Fibroblast of lung (primary cell): ENCODE data around the gene AVPR1B. TPM values are rescaled to one million over a fixed set of nuclear protein-coding genes. Genes with fewer than 3 reads are reported as not detected.

Experiments used
- DNase-seq, 2 donors: peaks; one replicate each; pipeline versions ENCODE4 v3.0.0 to v3.0.0-alpha.2; 2010; ENCODE audit warnings: low read depth in 2 of 2
- H2AFZ ChIP-seq: 2 replicates; pipeline ENCODE4 v1.5.1; 2012; ENCODE audit warnings: low read length, control low read depth, inconsistent platforms
- H3K27ac ChIP-seq: 2 replicates; pipeline ENCODE4 v1.5.1; 2011; ENCODE audit warnings: low read length, control low read depth; ENCODE audit not compliant: insufficient read depth
- H3K27me3 ChIP-seq: 2 replicates; pipeline ENCODE4 v1.5.1; 2011; ENCODE audit warnings: mild to moderate bottlenecking, low read length; ENCODE audit not compliant: control insufficient read depth, insufficient read depth
- H3K36me3 ChIP-seq: 2 replicates; pipeline ENCODE4 v1.5.1; 2011; ENCODE audit warnings: low read length; ENCODE audit not compliant: control insufficient read depth, insufficient read depth
- H3K4me1 ChIP-seq: 2 replicates; pipeline ENCODE4 v1.5.1; 2011; ENCODE audit warnings: low read length; ENCODE audit not compliant: control insufficient read depth, insufficient read depth; ENCODE audit errors: extremely low read depth
- H3K4me2 ChIP-seq: 2 replicates; pipeline ENCODE4 v1.5.1; 2011; ENCODE audit warnings: low read length, control low read depth; ENCODE audit not compliant: insufficient read depth; ENCODE audit errors: extremely low read depth
- H3K4me3 ChIP-seq, 4 experiments: fragments of 200-600 bp in 1 of 4; sonication (generic) in 1 of 4; replicated peaks in 1 of 4; 2 replicates each; pipeline ENCODE4 v1.5.1; 2011 to 2016; ENCODE audit warnings: low read length in 4 of 4, low read depth in 3 of 4, mild to moderate bottlenecking in 3 of 4, control low read depth in 2 of 4, inconsistent platforms in 1 of 4, mixed read lengths in 1 of 4; ENCODE audit not compliant: insufficient read depth in 1 of 4; ENCODE audit errors: control extremely low read depth in 1 of 4
- H3K79me2 ChIP-seq: 2 replicates; pipeline ENCODE4 v1.5.1; 2012; ENCODE audit warnings: mild to moderate bottlenecking, low read length, inconsistent platforms; ENCODE audit not compliant: control insufficient read depth, insufficient read depth
- H3K9ac ChIP-seq: 2 replicates; pipeline ENCODE4 v1.5.1; 2011; ENCODE audit warnings: mild to moderate bottlenecking, low read length, control low read depth; ENCODE audit not compliant: insufficient read depth
- H3K9me3 ChIP-seq: 2 replicates; pipeline ENCODE4 v1.5.1; 2012; ENCODE audit warnings: low read depth, low read length; ENCODE audit not compliant: control insufficient read depth, insufficient read depth
- H4K20me1 ChIP-seq: 2 replicates; pipeline ENCODE4 v1.5.1; 2011; ENCODE audit warnings: low read length; ENCODE audit not compliant: control insufficient read depth, insufficient read depth; ENCODE audit errors: extremely low read depth
- CTCF ChIP-seq, 2 donors: IDR thresholded peaks in 1 of 2; conservative IDR thresholded peaks in 1 of 2; 1 replicate in 1 of 2; 2 replicates in 1 of 2; pipeline ENCODE4 v1.5.1; 2011 to 2012; ENCODE audit warnings: low read length in 2 of 2, control low read depth in 1 of 2, inconsistent platforms in 1 of 2, low read depth in 1 of 2, mild to moderate bottlenecking in 1 of 2
- EZH2 ChIP-seq: IDR thresholded peaks from 2 replicates; pipeline ENCODE4 v1.5.1; 2012; ENCODE audit warnings: low read length, control low read depth, mild to moderate bottlenecking; ENCODE audit errors: missing control alignments
- polyA plus RNA-seq, 2 donors: library from polyadenylated mRNA; depleted of rRNA in 1 of 2; stranded (reverse) in 1 of 2; unstranded in 1 of 2; fragments of >200 nt; gene quantifications; 2 replicates each; pipeline ENCODE4 v1.2.1, GENCODE V29; 2011 to 2012; ENCODE audit warnings: missing spikeins in 1 of 2
- total RNA-seq: library from RNA; depleted of rRNA; stranded (reverse); fragments of >200 nt; gene quantifications from 2 replicates; pipeline ENCODE4 v1.2.1, GENCODE V29; 2014

Gene AVPR1B
- total and polyA plus RNA-seq, 2 donors (not counting 1 experiment from before 2014, with no cell fraction given): not detected

- no peak overlapping the region for H3K4me3 ChIP-seq
- H3K27ac ChIP-seq: no peak overlapping the region
- no peaks in the 10 kb centered on the region for H3K9me3 ChIP-seq
- no peaks in the 10 kb centered on the region for H3K36me3 ChIP-seq
- H3K79me2 ChIP-seq: no peaks in the 10 kb centered on the region
- H4K20me1 ChIP-seq: no peaks in the 10 kb centered on the region
- no peaks in the 10 kb centered on the region for H3K4me1 ChIP-seq
- no peak overlapping the region for H3K9ac ChIP-seq
- TF ChIP-seq CTCF (conservative IDR thresholded peaks at IDR 0.05 in 1 of 2, IDR thresholded peaks at IDR 0.05 in 1 of 2; ENCODE audit: low read depth in 1 of 2, low read length in 2 of 2): no peak
- TF ChIP-seq EZH2: no peak
- no peak overlapping the region for H2AFZ ChIP-seq
- H3K27me3 ChIP-seq: peaks cover 15% of the 10 kb centered on the region
- no peak for DNase-seq
- no peak overlapping the region for H3K4me2 ChIP-seq
Observed at GRCh38 chr1:206125346-206125745, 8.2 kb upstream of the AVPR1B start.

- no peak for TF ChIP-seq EZH2
- no peak for TF ChIP-seq CTCF (conservative IDR thresholded peaks at IDR 0.05 in 1 of 2, IDR thresholded peaks at IDR 0.05 in 1 of 2; ENCODE audit: low read depth in 1 of 2, low read length in 2 of 2)
- no peak overlapping the region for H3K27ac ChIP-seq
- H3K4me1 ChIP-seq: no peaks in the 10 kb centered on the region
- no peaks in the 10 kb centered on the region for H3K9me3 ChIP-seq
- no peak overlapping the region for H2AFZ ChIP-seq
- no peak overlapping the region for H3K9ac ChIP-seq
- no peaks in the 10 kb centered on the region for H3K36me3 ChIP-seq
- no peak for DNase-seq
- no peaks in the 10 kb centered on the region for H4K20me1 ChIP-seq
- H3K4me3 ChIP-seq: no peak overlapping the region
- H3K79me2 ChIP-seq: no peaks in the 10 kb centered on the region
- H3K27me3 ChIP-seq: peaks cover 9% of the 10 kb centered on the region
- no peak overlapping the region for H3K4me2 ChIP-seq
Observed at GRCh38 chr1:206122686-206123085, 5.5 kb upstream of the AVPR1B start.

DNA sequence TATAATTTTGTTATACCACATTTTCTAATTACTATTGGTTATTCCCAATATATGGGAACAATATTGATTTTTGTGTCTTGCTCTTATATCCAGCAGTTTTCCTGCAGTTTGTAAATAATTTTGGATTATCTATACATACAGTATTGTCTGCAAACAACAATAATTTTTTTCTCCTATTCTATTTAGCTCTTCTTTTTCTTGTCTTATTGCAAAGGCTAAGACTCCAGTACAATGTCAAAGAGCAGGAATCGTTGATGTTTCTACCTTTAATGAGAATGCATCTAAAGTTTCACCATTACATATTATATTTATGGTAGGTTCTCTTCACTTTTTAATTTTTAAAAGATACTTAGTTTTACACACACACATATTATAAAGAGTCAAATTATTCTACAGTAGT is 4.1 kb upstream of the AVPR1B start:
- H2AFZ ChIP-seq: no peak overlapping the region
- no peaks in the 10 kb centered on the region for H3K9me3 ChIP-seq
- no peak overlapping the region for H3K4me3 ChIP-seq
- no peak for TF ChIP-seq EZH2
- TF ChIP-seq CTCF (conservative IDR thresholded peaks at IDR 0.05 in 1 of 2, IDR thresholded peaks at IDR 0.05 in 1 of 2; ENCODE audit: low read depth in 1 of 2, low read length in 2 of 2): no peak
- peaks cover 17% of the 10 kb centered on the region for H3K27me3 ChIP-seq
- H3K4me1 ChIP-seq: no peaks in the 10 kb centered on the region
- no peak overlapping the region for H3K27ac ChIP-seq
- no peaks in the 10 kb centered on the region for H4K20me1 ChIP-seq
- no peak overlapping the region for H3K9ac ChIP-seq
- no peaks in the 10 kb centered on the region for H3K79me2 ChIP-seq
- no peak overlapping the region for H3K4me2 ChIP-seq
- H3K36me3 ChIP-seq: no peaks in the 10 kb centered on the region
- DNase-seq: no peak
